WTC11 (cell line): ENCODE results near the gene ZNF571. TPM values are rescaled to one million over a fixed set of nuclear protein-coding genes. Genes with fewer than 3 reads are reported as not detected.

Experiments
- ATAC-seq: fragments of 200-7000 bp; cut with Tn5 transposase; 2 replicates; pipeline ENCODE4 v1.10.0; 2021; ENCODE audit warnings: mild to moderate bottlenecking, moderate library complexity
- CTCF ChIA-PET: fragments of 300-600 bp; sonication (Branson Sonifier 250); formaldehyde crosslinking; loops from one replicate; lab custom pipeline; 2021; ENCODE audit warnings: antibody characterized with exemption; lab: Charles Lee
- POLR2A ChIA-PET: fragments of 350-600 bp; sonication (Branson Sonifier 250); formaldehyde crosslinking; loops from one replicate; lab custom pipeline; 2021; ENCODE audit warnings: antibody characterized with exemption; lab: Charles Lee
- DNase-seq: peaks from one replicate; pipeline ENCODE4 v3.0.0; 2021; ENCODE audit warnings: low spot score
- H3K27ac Mint-ChIP-seq: 2 replicates; pipeline ENCODE4 v1.8.0; 2021; ENCODE audit warnings: mixed read lengths
- H3K27me3 Mint-ChIP-seq: 2 replicates; pipeline ENCODE4 v1.8.0; 2021; ENCODE audit warnings: low read depth, mild to moderate bottlenecking, moderate library complexity, mixed read lengths
- H3K36me3 Mint-ChIP-seq: 2 replicates; pipeline ENCODE4 v1.8.0; 2021; ENCODE audit warnings: mixed read lengths
- H3K4me1 Mint-ChIP-seq: 2 replicates; pipeline ENCODE4 v1.8.0; 2022; ENCODE audit warnings: mixed read lengths
- H3K4me3 Mint-ChIP-seq: 2 replicates; pipeline ENCODE4 v1.8.0; 2021; ENCODE audit warnings: mild to moderate bottlenecking, moderate library complexity, mixed read lengths
- H3K9me3 Mint-ChIP-seq: 2 replicates; pipeline ENCODE4 v1.8.0; 2021; ENCODE audit warnings: mixed read lengths
- NR1H2 ChIP-seq: sonication (generic); formaldehyde crosslinking; IDR thresholded peaks from 2 replicates; pipeline ENCODE4 v1.9.0; 2021; ENCODE audit warnings: mild to moderate bottlenecking, moderate library complexity, missing genetic modification reagents
- total RNA-seq: library from RNA; stranded (reverse); gene quantifications from 3 replicates; pipeline ENCODE4 v1.2.3, GENCODE V29; 2021

The ZNF571 gene
- total RNA-seq, 1 experiment from 2014 or later: 5.1 TPM

DNA sequence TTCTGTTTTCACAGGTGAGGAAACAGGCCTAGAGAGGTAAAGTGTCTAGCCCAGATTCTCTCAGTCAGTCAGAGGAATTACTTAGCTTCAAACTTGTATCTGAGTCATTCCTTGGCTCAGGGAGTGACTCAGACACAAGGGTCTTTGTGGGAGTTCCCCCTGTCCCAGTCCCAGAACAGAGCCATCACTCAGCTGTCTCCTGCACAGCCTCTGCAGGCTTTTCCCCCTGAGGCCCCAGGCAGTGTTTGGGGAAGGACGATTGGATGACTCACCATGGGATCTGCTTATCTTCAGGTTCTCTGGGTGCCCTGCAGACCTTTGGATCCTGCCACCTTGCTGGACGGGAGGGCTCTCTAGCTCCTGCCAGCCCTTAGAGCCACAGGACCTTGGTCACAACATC lies 74.7 kb downstream of the ZNF571 start:
- Mint-ChIP-seq H3K4me3 (no peak overlapping the region), H3K9me3 (peaks cover 3% of the 10 kb centered on the region), H3K4me1 (no peaks in the 10 kb centered on the region), H3K27ac (no peak overlapping the region), H3K36me3 (peaks cover 41% of the 10 kb centered on the region), H3K27me3 (no peaks in the 10 kb centered on the region)
- ATAC-seq: no peak
- ChIA-PET POLR2A (no interaction called here), CTCF (no interaction called here)
- TF ChIP-seq NR1H2 (CRISPR knock-in tag): no peak
- no peak for DNase-seq

Other genes with a start within 250 kb of the ZNF571 start
- gene ZNF527, start 223.7 kb downstream of the ZNF571 start, total RNA-seq: 3.3 to 3.9 TPM (median 3.3 TPM) in 3 replicates
- 12.0 to 15.5 TPM (median 12.9 TPM) in 3 replicates for gene ZNF569, start 127.3 kb downstream of the ZNF571 start, total RNA-seq
- 4.7 to 7.2 TPM (median 5.1 TPM) in 3 replicates for gene ZNF570, start 125.4 kb downstream of the ZNF571 start, total RNA-seq
- 14.7 to 16.3 TPM (median 15.0 TPM) in 3 replicates for gene ZNF793, start 87.9 kb downstream of the ZNF571 start, total RNA-seq
- 0.07 to 0.53 TPM (median 0.28 TPM) in 3 replicates for gene ZNF540, start 84 bp upstream of the ZNF571 start, total RNA-seq
- 7.1 to 7.7 TPM (median 7.3 TPM) in 3 replicates for gene ZFP30, start 60.7 kb upstream of the ZNF571 start, total RNA-seq
- gene ZNF607, start 125.0 kb upstream of the ZNF571 start, total RNA-seq: 17.5 to 21.2 TPM (median 20.7 TPM) in 3 replicates
- gene ZNF573, start 184.8 kb upstream of the ZNF571 start, total RNA-seq: 12.4 to 14.9 TPM (median 12.7 TPM) in 3 replicates